ENCODE data around the gene LGALS4.
"Not testable (repeated sequence)": the region's sequence is repeated elsewhere in the genome, so short reads cannot be mapped to it uniquely, and the experiment has no call there.

Gene LGALS4

DNA sequence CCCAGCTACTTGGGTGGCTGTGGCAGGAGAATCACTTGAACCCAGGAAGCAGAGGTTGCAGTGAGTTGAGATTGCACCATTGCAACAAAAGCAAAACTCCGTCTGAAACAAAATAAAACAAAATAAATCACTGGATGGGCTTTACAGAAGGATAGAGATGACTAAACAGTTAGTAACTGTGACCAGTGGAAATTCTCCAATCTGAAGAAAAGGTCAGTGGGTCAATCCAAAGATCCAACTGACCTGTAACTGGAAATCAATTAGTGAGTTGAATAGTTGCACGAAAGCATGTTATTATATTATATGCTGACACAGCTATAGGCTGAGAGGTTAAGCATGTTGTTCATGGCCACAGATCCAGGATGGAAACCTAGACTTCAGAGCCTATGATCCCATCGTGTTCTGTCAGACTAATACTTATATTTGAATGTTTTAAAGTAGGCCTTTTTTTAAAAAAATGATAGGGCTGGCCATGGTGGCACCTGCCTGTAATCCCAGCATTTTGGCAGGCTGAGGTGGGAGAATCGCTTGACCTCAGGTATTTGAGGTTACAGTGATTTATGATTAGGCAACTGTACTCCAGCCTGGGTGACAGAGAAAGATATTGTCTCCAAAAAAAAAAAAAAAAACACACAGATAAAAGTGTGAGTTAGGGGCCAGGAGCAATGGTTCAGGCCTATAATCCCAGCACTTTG is 17.4 kb upstream of the LGALS4 start:
- no peak overlapping the region for H3K4me3 ChIP-seq (ENCODE audit: low read depth, low read length)
- TF ChIP-seq, protein P1, sequence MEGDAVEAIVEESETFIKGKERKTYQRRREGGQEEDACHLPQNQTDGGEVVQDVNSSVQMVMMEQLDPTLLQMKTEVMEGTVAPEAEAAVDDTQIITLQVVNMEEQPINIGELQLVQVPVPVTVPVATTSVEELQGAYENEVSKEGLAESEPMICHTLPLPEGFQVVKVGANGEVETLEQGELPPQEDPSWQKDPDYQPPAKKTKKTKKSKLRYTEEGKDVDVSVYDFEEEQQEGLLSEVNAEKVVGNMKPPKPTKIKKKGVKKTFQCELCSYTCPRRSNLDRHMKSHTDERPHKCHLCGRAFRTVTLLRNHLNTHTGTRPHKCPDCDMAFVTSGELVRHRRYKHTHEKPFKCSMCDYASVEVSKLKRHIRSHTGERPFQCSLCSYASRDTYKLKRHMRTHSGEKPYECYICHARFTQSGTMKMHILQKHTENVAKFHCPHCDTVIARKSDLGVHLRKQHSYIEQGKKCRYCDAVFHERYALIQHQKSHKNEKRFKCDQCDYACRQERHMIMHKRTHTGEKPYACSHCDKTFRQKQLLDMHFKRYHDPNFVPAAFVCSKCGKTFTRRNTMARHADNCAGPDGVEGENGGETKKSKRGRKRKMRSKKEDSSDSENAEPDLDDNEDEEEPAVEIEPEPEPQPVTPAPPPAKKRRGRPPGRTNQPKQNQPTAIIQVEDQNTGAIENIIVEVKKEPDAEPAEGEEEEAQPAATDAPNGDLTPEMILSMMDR (IDR thresholded peaks at IDR 0.05; ENCODE audit: low read depth, low read length, missing control alignments), result no peak
- DNase-seq (ENCODE audit: low read depth), result no peak

DNA sequence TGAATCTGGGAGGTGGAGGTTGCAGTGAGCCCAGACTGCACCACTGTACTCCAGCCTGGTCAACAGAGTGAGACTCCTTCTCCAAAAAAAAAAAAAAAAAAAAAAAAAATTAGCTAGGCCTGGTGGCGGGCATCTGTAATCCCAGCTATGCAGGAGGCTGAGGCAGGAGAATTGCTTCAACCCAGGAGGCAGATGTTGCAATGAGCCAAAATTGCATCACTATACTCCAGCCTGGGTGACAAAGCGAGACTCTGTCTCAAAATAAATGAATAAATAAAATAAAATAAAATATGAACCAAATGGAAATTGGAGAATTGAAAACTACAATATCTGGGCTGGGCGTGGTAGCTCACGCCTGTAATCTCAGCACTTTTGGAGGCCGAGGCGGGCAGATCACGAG is 16.5 kb upstream of the LGALS4 start:
- not testable (repeated sequence) for H3K4me3 ChIP-seq (ENCODE audit: low read depth, low read length); DNase-seq (ENCODE audit: low read depth)

DNA sequence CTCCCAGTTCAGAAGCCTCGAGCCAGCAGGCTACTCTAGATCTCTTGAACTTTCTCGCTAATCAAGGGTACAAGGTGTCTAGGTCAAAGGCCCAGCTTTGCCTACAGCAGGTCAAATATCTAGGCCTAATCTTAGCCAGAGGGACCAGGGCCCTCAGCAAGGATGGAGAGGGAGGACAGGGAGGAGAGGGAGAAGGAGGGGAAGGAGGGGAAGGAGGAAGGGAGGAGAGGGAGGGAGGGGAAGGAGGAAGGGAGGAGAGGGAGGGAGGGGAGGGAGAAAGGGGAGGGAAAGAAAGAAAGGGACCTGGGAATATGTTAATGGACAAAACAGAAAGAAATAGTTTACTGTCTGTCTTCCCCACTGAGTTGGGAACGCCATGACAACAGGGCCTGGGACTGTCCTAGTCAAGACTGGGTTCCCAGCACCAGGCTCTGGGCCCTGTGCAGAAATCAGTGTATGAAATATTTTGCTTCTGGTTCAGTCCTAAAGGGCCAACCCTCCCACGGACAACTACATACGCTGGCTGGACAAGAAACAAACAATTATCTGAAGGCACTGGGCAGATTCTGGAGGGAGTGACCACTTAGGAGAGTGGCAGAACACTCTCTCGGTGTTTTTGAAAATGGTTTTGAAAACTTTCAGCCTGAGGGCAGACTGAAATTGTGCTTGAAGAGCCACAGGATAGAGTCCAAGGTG is 14.3 kb upstream of the LGALS4 start:
- no peak for DNase-seq (ENCODE audit: low read depth)
- TF ChIP-seq, protein P1 (IDR thresholded peaks at IDR 0.05; ENCODE audit: low read depth, low read length, missing control alignments), result no peak
- H3K4me3 ChIP-seq (ENCODE audit: low read depth, low read length), result no peak overlapping the region

DNA sequence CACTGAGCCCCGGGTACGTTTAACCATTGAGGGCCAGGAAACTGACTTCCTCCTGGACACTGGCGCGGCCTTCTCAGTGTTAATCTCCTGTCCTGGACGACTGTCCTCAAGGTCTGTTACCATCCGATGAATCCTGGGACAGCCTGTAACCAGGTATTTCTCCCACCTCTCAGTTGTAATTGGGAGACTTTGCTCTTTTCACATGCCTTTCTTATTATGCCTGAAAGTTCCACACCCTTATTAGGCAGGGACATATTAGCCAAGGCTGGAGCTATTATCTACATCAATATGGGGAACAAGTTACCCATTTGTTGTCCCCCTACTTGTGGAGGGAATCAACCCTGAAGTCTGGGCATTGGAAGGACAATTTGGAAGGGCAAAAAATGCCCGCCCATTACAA is 13.2 kb upstream of the LGALS4 start:
- not testable (repeated sequence) for DNase-seq (ENCODE audit: low read depth); H3K4me3 ChIP-seq (ENCODE audit: low read depth, low read length)

DNA sequence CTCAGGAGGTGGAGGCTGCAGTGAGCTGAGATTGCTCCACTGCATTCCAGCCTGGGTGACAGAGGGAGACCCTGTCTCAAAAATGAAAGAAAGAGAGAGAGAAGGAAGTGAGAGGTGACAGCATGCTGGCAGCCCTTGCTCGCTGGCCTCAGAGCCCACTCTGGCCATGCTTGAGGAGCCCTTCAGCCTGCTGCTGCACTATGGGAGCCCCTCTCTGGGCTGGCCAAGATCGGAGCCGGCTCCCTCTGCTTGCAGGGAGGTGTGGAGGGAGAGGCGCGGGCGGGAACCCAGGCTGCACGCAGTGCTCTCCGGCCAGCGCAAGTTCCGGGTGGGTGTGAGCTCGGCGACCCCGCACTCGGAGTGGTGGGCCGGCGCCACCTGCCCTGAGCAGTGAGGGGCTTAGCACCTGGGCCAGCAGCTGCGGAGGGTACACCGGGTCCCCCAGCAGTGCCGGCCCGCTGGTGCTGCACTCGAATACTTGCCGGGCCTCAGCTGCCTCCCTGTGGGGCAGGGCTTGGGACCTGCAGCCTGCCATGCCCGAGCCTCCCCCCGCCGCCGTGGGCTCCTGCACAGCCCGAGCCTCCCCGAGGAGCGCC is 8.6 kb upstream of the LGALS4 start:
- DNase-seq (ENCODE audit: low read depth); H3K4me3 ChIP-seq (ENCODE audit: low read depth, low read length): not testable (repeated sequence)

DNA sequence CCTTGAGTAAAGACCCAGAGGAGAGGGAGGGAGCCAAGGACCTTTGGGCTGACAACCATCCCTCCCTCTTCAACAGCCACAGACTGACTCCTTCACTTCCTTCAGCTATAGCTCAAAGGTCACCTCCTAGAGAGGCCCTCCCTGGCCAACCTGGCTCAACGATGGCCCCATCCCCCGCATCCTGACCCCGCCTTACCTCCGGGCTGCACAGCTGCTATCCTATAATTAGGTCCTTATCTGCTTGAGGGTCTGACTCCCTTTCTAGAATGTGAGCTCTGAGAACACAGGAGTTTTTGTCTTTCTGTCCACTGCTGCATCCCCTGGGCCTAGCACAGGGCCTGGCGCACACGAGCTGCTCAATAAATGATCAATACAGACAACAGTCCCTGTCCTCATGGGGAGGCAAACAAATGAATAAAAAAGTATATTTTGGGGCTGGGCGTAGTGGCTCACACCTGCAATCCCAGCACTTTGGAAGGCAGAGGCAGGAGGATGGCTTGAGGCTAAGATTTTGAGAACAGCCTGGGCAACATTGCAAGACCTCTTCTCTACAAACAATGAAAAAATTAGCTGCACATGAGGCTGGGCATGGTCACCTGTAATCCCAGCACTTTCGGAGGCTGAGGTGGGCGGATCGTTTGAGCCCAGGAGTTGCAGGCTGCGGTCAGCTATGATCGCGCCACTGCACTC is 6.6 kb upstream of the LGALS4 start:
- DNase-seq (ENCODE audit: low read depth), result no peak
- TF ChIP-seq, protein P1 (IDR thresholded peaks at IDR 0.05; ENCODE audit: low read depth, low read length, missing control alignments), result no peak
- H3K4me3 ChIP-seq (ENCODE audit: low read depth, low read length), result no peak overlapping the region

DNA sequence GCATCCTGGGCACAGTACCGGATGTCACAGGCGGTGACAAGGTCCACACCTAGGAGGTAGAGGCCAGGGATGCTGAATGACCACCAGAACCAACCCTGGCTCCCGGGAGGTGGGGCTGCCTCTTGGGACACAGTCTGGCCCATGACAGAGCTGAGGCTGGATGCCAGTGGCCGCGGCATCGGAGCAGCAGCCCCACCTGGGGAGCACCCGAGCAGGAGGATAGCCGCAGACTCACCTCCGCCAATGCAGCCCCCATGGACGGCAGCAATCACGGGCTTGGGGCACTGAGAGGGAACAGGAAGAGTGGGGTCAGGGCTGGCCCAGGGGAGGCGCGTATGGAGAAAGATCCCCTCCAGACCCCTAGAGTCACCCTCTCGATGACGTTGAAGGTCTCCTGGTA is 4.3 kb upstream of the LGALS4 start:
- TF ChIP-seq, protein P1 (IDR thresholded peaks at IDR 0.05; ENCODE audit: low read depth, low read length, missing control alignments), result no peak
- no peak for DNase-seq (ENCODE audit: low read depth)
- H3K4me3 ChIP-seq (ENCODE audit: low read depth, low read length), result no peak overlapping the region

DNA sequence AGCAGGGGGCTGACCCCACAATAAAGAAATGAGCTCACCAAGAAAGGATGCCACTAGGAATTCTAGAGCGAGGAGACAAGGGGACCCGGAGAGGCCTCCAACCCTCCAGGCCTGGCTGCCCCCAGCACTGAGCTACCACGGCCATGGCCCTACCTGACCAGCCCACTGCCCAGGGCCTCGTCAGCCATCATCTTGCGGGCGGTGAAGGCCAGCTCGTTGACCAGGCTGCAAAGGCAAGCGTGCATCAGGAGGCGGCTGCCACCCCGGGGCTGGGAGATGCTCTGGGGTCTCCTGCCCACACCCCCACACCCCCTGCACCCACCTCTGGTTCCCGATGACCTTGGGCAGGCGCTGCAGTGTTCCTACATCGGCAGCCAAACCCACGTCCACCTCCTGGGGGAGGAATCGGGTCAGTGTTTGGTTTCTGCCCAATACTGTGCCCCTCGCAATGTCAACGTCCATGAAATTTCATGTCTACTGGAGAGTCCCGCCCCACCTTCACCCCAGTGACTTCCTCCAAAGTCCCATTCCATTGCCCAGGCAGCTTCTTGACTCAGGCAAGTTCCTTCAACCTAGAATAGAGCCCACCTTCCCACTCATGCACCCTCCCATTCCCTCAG is 3.5 kb upstream of the LGALS4 start:
- no peak for DNase-seq (ENCODE audit: low read depth)
- no peak overlapping the region for H3K4me3 ChIP-seq (ENCODE audit: low read depth, low read length)
- TF ChIP-seq, protein P1 (IDR thresholded peaks at IDR 0.05; ENCODE audit: low read depth, low read length, missing control alignments), result no peak

All from GM12864 (cell line).